Chondrocyte (in vitro differentiated cells): ENCODE data around the gene OTUD7B. TPM values are rescaled to one million over a fixed set of nuclear protein-coding genes. Genes with fewer than 3 reads are reported as not detected.

Experiments used
- DNase-seq: peaks from one replicate; pipeline ENCODE4 v3.0.0; 2021; ENCODE audit warnings: mixed read lengths, low spot score
- H3K27ac Mint-ChIP-seq: one replicate; pipeline ENCODE4 v1.8.0; 2021; ENCODE audit warnings: mild to moderate bottlenecking, moderate library complexity, mixed read lengths; ENCODE audit not compliant: unreplicated experiment
- H3K27me3 Mint-ChIP-seq: 2 replicates; pipeline ENCODE4 v1.8.0; 2021; ENCODE audit warnings: low read depth, mixed read lengths
- H3K36me3 Mint-ChIP-seq: 2 replicates; pipeline ENCODE4 v1.8.0; 2021; ENCODE audit warnings: low read depth, mixed read lengths
- H3K4me1 Mint-ChIP-seq: 2 replicates; pipeline ENCODE4 v1.8.0; 2021; ENCODE audit warnings: low read depth, mild to moderate bottlenecking, mixed read lengths
- H3K4me3 Mint-ChIP-seq: one replicate; pipeline ENCODE4 v1.8.0; 2021; ENCODE audit warnings: mild to moderate bottlenecking, moderate library complexity, mixed read lengths; ENCODE audit not compliant: unreplicated experiment
- H3K9me3 Mint-ChIP-seq: 2 replicates; pipeline ENCODE4 v1.8.0; 2021; ENCODE audit warnings: low read depth, mixed read lengths
- total RNA-seq: library from RNA; stranded (reverse); gene quantifications from 3 replicates; pipeline ENCODE4 v1.2.1, GENCODE V29; 2021
- TF ChIP-seq, protein P1 (sequence below): fragments of 200-600 bp; sonication (generic); IDR thresholded peaks from 2 replicates; pipeline ENCODE4 v1.5.0; 2021; ENCODE audit warnings: antibody characterized with exemption, mild to moderate bottlenecking, moderate library complexity

Gene OTUD7B
- total RNA-seq, 1 donor from 2014 or later: 24.5 TPM

DNA sequence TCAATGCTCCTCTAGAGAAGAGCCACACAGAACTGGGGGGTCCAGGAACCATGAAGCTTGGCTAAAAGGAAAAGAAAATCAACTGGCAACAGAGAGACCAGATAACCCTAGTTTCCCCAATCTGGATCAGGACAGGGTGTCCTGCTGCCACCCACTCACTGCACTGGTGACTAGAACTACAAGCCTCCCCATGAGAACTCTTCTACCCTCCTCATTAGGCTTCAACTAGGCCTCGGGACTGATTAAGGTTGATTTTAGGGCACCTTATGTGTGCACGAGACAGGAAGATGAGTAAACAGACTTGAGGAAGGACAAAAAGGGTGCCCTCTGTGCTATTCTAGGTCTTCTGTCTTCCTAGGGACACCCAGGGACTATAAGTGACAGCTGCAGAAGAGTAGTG is 80.7 kb downstream of the OTUD7B start:
- peaks cover 47% of the 10 kb centered on the region for H3K4me1 Mint-ChIP-seq
- H3K9me3 Mint-ChIP-seq: no peaks in the 10 kb centered on the region
- no peak overlapping the region for H3K4me3 Mint-ChIP-seq
- H3K27ac Mint-ChIP-seq: no peak overlapping the region
- H3K36me3 Mint-ChIP-seq: peaks cover 34% of the 10 kb centered on the region
- no peak for DNase-seq
- TF ChIP-seq, protein P1, sequence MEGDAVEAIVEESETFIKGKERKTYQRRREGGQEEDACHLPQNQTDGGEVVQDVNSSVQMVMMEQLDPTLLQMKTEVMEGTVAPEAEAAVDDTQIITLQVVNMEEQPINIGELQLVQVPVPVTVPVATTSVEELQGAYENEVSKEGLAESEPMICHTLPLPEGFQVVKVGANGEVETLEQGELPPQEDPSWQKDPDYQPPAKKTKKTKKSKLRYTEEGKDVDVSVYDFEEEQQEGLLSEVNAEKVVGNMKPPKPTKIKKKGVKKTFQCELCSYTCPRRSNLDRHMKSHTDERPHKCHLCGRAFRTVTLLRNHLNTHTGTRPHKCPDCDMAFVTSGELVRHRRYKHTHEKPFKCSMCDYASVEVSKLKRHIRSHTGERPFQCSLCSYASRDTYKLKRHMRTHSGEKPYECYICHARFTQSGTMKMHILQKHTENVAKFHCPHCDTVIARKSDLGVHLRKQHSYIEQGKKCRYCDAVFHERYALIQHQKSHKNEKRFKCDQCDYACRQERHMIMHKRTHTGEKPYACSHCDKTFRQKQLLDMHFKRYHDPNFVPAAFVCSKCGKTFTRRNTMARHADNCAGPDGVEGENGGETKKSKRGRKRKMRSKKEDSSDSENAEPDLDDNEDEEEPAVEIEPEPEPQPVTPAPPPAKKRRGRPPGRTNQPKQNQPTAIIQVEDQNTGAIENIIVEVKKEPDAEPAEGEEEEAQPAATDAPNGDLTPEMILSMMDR: no peak
- no peaks in the 10 kb centered on the region for H3K27me3 Mint-ChIP-seq

DNA sequence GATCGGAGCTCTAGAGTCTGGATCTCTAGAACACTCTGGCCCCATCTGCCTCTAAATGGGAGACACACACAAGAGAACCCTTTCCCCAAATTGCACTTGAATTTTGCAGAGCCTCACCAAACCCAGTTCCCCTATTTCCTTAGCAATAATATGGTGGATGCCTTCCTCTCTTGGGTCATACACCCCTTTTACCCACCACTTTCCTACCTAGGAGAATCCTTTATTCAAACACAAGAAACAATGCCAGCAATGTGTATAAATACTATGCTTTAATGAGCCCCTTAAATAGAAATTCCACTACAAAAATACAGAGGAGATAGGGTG is 82.2 kb downstream of the OTUD7B start:
- Mint-ChIP-seq H3K9me3 (no peaks in the 10 kb centered on the region), H3K4me3 (peak overlapping the region; percentile 99), H3K27me3 (no peaks in the 10 kb centered on the region), H3K27ac (peak overlapping the region; percentile 98), H3K36me3 (peaks cover 42% of the 10 kb centered on the region), H3K4me1 (peaks cover 51% of the 10 kb centered on the region)
- DNase-seq: no peak
- TF ChIP-seq, protein P1: no peak

DNA sequence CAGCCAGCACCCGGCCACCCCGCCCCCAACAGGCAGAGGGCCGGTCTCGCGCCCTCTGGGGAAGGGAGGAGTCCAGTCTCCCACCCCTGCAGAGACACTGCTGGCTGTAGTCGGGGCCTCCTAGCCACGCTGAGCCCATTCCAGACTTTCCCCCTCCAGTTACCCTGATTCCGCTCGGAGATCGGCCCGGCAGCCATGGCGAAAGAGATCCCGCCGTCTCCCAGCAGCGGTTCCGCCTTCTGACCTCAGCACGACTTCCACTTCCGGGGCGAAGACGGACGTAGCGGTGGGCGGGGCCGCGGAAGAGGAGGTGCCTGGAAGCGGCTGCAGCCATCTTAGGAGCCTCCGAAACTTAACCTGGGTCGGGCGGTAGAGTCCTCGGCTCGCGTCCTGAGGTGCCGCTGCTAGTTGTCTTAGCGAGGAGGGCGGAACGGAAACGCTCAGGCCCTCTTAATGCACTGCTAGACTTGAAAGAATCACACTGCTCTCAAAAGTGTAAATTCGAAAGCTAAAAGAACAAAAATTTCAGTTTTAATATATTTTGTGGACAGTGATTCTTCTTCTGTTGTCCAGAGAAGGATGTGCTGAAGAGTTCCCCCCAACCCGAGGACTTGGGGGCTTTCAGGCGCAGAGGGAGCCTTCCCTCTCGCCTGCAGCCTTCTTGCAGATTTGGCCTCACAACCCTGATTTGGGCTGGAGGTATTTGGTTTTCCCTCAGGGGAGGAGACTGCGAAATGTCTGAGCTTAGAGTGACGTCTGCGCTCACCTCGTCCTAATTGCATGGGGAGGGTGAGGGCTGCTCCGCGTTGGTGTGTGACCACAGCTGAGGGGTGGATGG is 82.7 kb downstream of the OTUD7B start, which contains the start of gene SF3B4:
Gene SF3B4, minus strand, starts transcription at position 241 of the 838 bp plus-strand sequence. Its CDS starts 44 bp downstream, at position 197.
- no peaks in the 10 kb centered on the region for H3K27me3 Mint-ChIP-seq
- no peaks in the 10 kb centered on the region for H3K9me3 Mint-ChIP-seq
- H3K36me3 Mint-ChIP-seq: peaks cover 44% of the 10 kb centered on the region
- peak within 1 kb of the TSS; percentile 98 for H3K27ac Mint-ChIP-seq
- H3K4me1 Mint-ChIP-seq: peaks cover 51% of the 10 kb centered on the region
- H3K4me3 Mint-ChIP-seq: peak within 1 kb of the TSS; percentile 99
- DNase-seq: peak; percentile 98
- TF ChIP-seq, protein P1: peak; percentile 29

DNA sequence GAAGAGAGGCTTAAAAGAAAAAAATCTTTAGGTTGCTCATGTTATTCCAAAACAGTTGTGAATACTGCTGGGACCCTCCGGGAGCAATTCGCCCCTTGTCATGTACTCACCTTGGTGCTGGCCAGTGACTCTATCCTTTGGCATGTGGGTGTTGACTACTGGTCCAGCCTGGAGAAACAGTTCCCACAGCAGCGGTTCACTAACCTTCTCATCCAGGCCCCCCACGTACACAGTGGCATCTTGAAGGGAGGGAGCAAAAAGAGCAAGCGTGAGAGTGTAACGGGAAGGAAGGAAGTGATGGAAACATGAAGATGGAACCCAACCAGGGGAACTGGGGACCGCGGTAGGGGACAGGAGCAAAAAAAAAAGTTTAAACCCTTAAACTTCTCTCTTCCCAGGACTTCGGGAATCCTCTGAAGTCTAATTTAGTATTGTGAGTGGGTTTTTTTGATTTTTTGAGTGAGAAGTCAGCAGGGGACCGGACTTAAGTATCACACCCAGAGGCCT is 83.4 kb downstream of the OTUD7B start:
- peak overlapping the region; percentile 98 for H3K27ac Mint-ChIP-seq
- peak overlapping the region; percentile 99 for H3K4me3 Mint-ChIP-seq
- peaks cover 51% of the 10 kb centered on the region for H3K4me1 Mint-ChIP-seq
- peaks cover 46% of the 10 kb centered on the region for H3K36me3 Mint-ChIP-seq
- H3K9me3 Mint-ChIP-seq: no peaks in the 10 kb centered on the region
- DNase-seq: no peak
- no peaks in the 10 kb centered on the region for H3K27me3 Mint-ChIP-seq
- TF ChIP-seq, protein P1: no peak

DNA sequence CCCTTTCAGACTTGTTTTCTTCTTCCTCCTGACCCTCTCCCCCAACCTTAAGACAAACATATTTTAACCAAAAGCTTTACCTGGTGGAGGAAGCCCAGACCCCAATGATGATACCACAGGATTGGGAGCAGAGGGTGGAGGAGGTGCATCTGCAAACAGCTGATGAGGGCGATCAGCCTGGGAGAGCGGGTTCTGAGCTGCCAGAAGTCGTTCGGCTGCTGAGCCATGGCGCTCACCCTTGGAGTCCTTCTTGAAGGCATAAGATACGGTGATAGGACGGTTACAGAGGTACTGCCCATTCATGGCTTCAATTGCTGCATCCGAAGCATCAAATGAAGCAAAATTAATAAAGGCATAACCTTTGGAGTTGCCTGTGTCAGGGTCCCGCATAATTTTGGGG is 84.2 kb downstream of the OTUD7B start:
- TF ChIP-seq, protein P1: no peak
- no peak overlapping the region for H3K27ac Mint-ChIP-seq
- DNase-seq: no peak

More for the DNA sequence above, 84.2 kb downstream of the OTUD7B start:
- H3K4me3 Mint-ChIP-seq: peak overlapping the region; percentile 99
- H3K36me3 Mint-ChIP-seq: peaks cover 38% of the 10 kb centered on the region
- H3K27me3 Mint-ChIP-seq: no peaks in the 10 kb centered on the region
- H3K4me1 Mint-ChIP-seq: peaks cover 45% of the 10 kb centered on the region
- H3K9me3 Mint-ChIP-seq: no peaks in the 10 kb centered on the region
